Measurements from ENCODE around the gene DSCAML1. TPM values are rescaled to one million over a fixed set of nuclear protein-coding genes. Genes with fewer than 3 reads are reported as not detected.

DSCAML1 gene
- total and polyA plus RNA-seq, 9 of the 15 experiments (the other 6 are each of a cell fraction or from before 2014, with no cell fraction given): not detected

DNA sequence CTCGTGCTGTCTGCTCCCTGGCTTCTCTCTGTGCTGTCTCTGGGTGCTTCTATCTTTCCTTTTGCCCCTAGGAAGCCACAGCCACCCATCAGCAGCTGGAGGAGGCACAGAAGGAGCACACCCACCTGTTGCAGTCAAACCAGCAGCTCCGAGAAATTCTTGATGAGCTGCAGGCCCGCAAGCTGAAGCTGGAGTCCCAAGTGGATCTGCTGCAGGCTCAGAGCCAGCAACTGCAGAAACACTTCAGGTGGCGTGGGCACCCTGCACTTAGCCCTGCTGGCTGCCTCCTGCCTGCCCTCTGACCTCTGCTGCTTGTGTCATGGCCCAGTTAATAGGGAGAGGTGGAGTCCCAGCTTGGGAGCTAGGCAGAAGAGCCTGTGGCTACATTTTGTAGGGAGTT lies 401.5 kb downstream of the DSCAML1 start:
- no peaks in the 10 kb centered on the region for H3K9me1 ChIP-seq (ENCODE audit: control insufficient read depth, insufficient read depth, low read length)
- no peak for FAIRE-seq
- H3K9ac ChIP-seq (ENCODE audit: insufficient read depth in 1 of 2, low read depth in 2 of 2, low read length in 2 of 2): no peak overlapping the region; a peak in 1 of 4 replicates
- DNase-seq (ENCODE audit: extremely low read depth in 1 of 4, low spot score in 3 of 4): no peak
- in situ Hi-C loops (cut with MboI) (no loop called here), intact Hi-C loops (cut with micrococcal nuclease) (no loop called here)
- peaks cover 9% of the 10 kb centered on the region; the same call in 1 of the 3 replicates for H3K36me3 ChIP-seq (ENCODE audit: control insufficient read depth, insufficient read depth, low read length)
- no peaks in the 10 kb centered on the region; a peak in 1 of 5 replicates for H3K4me1 ChIP-seq (replicated peaks in 1 of 2; ENCODE audit: control insufficient read depth in 2 of 2, insufficient read depth in 2 of 2, low read length in 2 of 2)
- H3K4me3 ChIP-seq: no peak overlapping the region
- WGBS (ENCODE audit: insufficient coverage, low coverage, missing lambda C conversion rate): 52% methylated on average over 4 of the region's 4 CpGs
- H3K4me2 ChIP-seq (ENCODE audit: insufficient read depth, low read length): no peak overlapping the region
- TF ChIP-seq, protein P1, sequence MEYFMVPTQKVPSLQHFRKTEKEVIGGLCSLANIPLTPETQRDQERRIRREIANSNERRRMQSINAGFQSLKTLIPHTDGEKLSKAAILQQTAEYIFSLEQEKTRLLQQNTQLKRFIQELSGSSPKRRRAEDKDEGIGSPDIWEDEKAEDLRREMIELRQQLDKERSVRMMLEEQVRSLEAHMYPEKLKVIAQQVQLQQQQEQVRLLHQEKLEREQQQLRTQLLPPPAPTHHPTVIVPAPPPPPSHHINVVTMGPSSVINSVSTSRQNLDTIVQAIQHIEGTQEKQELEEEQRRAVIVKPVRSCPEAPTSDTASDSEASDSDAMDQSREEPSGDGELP (CRISPR knock-in tag; IDR thresholded peaks at IDR 0.05; ENCODE audit: borderline replicate concordance): no peak
- TF ChIP-seq ZSCAN32 (CRISPR knock-in tag; IDR thresholded peaks at IDR 0.05) (no peak), ETV5 (CRISPR knock-in tag; IDR thresholded peaks at IDR 0.05; ENCODE audit: low read depth) (no peak), SREBF2 (CRISPR knock-in tag; IDR thresholded peaks at IDR 0.05) (no peak), GTF2E2 (tag; IDR thresholded peaks at IDR 0.05) (no peak), SMARCA5 (IDR thresholded peaks at IDR 0.05) (no peak), XRCC5 (IDR thresholded peaks at IDR 0.05; ENCODE audit: low read depth, low read length) (no peak), PHF21A (IDR thresholded peaks at IDR 0.05; ENCODE audit: borderline replicate concordance, low read depth) (no peak)
- TF ChIP-seq, protein P2, sequence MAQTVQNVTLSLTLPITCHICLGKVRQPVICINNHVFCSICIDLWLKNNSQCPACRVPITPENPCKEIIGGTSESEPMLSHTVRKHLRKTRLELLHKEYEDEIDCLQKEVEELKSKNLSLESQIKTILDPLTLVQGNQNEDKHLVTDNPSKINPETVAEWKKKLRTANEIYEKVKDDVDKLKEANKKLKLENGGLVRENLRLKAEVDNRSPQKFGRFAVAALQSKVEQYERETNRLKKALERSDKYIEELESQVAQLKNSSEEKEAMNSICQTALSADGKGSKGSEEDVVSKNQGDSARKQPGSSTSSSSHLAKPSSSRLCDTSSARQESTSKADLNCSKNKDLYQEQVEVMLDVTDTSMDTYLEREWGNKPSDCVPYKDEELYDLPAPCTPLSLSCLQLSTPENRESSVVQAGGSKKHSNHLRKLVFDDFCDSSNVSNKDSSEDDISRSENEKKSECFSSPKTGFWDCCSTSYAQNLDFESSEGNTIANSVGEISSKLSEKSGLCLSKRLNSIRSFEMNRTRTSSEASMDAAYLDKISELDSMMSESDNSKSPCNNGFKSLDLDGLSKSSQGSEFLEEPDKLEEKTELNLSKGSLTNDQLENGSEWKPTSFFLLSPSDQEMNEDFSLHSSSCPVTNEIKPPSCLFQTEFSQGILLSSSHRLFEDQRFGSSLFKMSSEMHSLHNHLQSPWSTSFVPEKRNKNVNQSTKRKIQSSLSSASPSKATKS (CRISPR knock-in tag; IDR thresholded peaks at IDR 0.05): no peak
- TF ChIP-seq, protein P3, sequence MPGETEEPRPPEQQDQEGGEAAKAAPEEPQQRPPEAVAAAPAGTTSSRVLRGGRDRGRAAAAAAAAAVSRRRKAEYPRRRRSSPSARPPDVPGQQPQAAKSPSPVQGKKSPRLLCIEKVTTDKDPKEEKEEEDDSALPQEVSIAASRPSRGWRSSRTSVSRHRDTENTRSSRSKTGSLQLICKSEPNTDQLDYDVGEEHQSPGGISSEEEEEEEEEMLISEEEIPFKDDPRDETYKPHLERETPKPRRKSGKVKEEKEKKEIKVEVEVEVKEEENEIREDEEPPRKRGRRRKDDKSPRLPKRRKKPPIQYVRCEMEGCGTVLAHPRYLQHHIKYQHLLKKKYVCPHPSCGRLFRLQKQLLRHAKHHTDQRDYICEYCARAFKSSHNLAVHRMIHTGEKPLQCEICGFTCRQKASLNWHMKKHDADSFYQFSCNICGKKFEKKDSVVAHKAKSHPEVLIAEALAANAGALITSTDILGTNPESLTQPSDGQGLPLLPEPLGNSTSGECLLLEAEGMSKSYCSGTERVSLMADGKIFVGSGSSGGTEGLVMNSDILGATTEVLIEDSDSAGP (CRISPR knock-in tag; IDR thresholded peaks at IDR 0.05): no peak
- TF ChIP-seq, protein P4, sequence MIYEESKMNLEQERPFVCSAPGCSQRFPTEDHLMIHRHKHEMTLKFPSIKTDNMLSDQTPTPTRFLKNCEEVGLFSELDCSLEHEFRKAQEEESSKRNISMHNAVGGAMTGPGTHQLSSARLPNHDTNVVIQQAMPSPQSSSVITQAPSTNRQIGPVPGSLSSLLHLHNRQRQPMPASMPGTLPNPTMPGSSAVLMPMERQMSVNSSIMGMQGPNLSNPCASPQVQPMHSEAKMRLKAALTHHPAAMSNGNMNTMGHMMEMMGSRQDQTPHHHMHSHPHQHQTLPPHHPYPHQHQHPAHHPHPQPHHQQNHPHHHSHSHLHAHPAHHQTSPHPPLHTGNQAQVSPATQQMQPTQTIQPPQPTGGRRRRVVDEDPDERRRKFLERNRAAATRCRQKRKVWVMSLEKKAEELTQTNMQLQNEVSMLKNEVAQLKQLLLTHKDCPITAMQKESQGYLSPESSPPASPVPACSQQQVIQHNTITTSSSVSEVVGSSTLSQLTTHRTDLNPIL (CRISPR knock-in tag; IDR thresholded peaks at IDR 0.05): no peak
- H2AFZ ChIP-seq (ENCODE audit: low read depth, low read length): no peak overlapping the region
- H4K20me1 ChIP-seq (replicated peaks; ENCODE audit: control insufficient read depth, insufficient read depth, low read length): no peaks in the 10 kb centered on the region
- no peaks in the 10 kb centered on the region for H3K79me2 ChIP-seq (ENCODE audit: control insufficient read depth, insufficient read depth, low read length)
- ChIA-PET POLR2A (no interaction called here), CTCF (ENCODE audit: low intra/inter-chr PET ratio) (no interaction called here)
- no peaks in the 10 kb centered on the region for H3K27me3 ChIP-seq (ENCODE audit: control insufficient read depth in 2 of 2, insufficient read depth in 2 of 2, low read length in 2 of 2)
- BruUV-seq (replicated peaks): no TSS peak
- no peak overlapping the region for H3K27ac ChIP-seq (ENCODE audit: extremely low read depth, low read depth, low read length)
- no peaks in the 10 kb centered on the region for H3K9me3 ChIP-seq (replicated peaks; ENCODE audit: control insufficient read depth, insufficient read depth, low read depth, low read length)
- ATAC-seq: no peak

All from K562 (cell line).